A172 (cell line): ENCODE results near the gene MON2. TPM values are rescaled to one million over a fixed set of nuclear protein-coding genes. Genes with fewer than 3 reads are reported as not detected.
A peak's percentile ranks its signal among the peaks of the same experiment; 100 is the strongest.
"Not testable (repeated sequence)": the region's sequence is repeated elsewhere in the genome, so short reads cannot be mapped to it uniquely, and the experiment has no call there.

Experiments
- DNase-seq: peaks from one replicate; pipeline ENCODE4 v3.0.0-alpha.2; 2015; ENCODE audit warnings: low spot score
- total RNA-seq: library from RNA; depleted of rRNA; stranded (reverse); fragments of >200 nt; shearing (Covaris generic); gene quantifications from 2 replicates; pipeline ENCODE4 v1.2.3, GENCODE V29; 2014

MON2 gene
- total RNA-seq, 1 experiment from 2014 or later: 10.9 TPM

- no peak for DNase-seq
These were observed 3.1 kb downstream of the MON2 start for GRCh38 chr12:62469704-62470103.

GRCh38 chr12:62471734-62472133 lies 5.1 kb downstream of the MON2 start:
- DNase-seq: no peak

GRCh38 chr12:62472472-62472871 lies 5.8 kb downstream of the MON2 start:
- DNase-seq: peak; percentile 3

- no peak for DNase-seq
These were observed 15.4 kb downstream of the MON2 start for GRCh38 chr12:62481843-62482540.

GRCh38 chr12:62482769-62483168 lies 16.1 kb downstream of the MON2 start:
- DNase-seq: no peak

- DNase-seq: no peak
These were observed 17.6 kb downstream of the MON2 start for GRCh38 chr12:62484233-62484632.

- no peak for DNase-seq
These were observed 39.2 kb downstream of the MON2 start for GRCh38 chr12:62505786-62506185.

GRCh38 chr12:62512901-62513300 lies 46.3 kb downstream of the MON2 start:
- no peak for DNase-seq

- DNase-seq: not testable (repeated sequence)
These were observed 47.5 kb downstream of the MON2 start for GRCh38 chr12:62514080-62514479.

GRCh38 chr12:62516927-62517326 lies 50.3 kb downstream of the MON2 start:
- DNase-seq: no peak

GRCh38 chr12:62517887-62518286 lies 51.3 kb downstream of the MON2 start:
- no peak for DNase-seq

GRCh38 chr12:62519043-62519442 lies 52.4 kb downstream of the MON2 start:
- DNase-seq: no peak

- no peak for DNase-seq
These were observed 53.7 kb downstream of the MON2 start for GRCh38 chr12:62520361-62520760.

- DNase-seq: no peak
These were observed 56.4 kb downstream of the MON2 start for GRCh38 chr12:62522984-62523383.

GRCh38 chr12:62523619-62524018 lies 57.0 kb downstream of the MON2 start:
- DNase-seq: no peak

- DNase-seq: no peak
These were observed 58.6 kb downstream of the MON2 start for GRCh38 chr12:62525271-62525670.

- DNase-seq: peak; percentile 1
These were observed 64.0 kb downstream of the MON2 start for GRCh38 chr12:62530596-62530995.

GRCh38 chr12:62532333-62532732 lies 65.7 kb downstream of the MON2 start:
- no peak for DNase-seq

GRCh38 chr12:62533087-62533754 lies 66.6 kb downstream of the MON2 start:
- DNase-seq: no peak

- no peak for DNase-seq
These were observed 67.1 kb downstream of the MON2 start for GRCh38 chr12:62533755-62534107.

GRCh38 chr12:62536546-62536945 lies 69.9 kb downstream of the MON2 start:
- DNase-seq: no peak

GRCh38 chr12:62537551-62537950 lies 70.9 kb downstream of the MON2 start:
- peak; percentile 38 for DNase-seq

- DNase-seq: no peak
These were observed 73.7 kb downstream of the MON2 start for GRCh38 chr12:62540354-62540753.

- DNase-seq: no peak
These were observed 76.2 kb downstream of the MON2 start for GRCh38 chr12:62542814-62543213.
